Keratinocyte (primary cell): ENCODE results near the gene COL9A3. TPM values are rescaled to one million over a fixed set of nuclear protein-coding genes. Genes with fewer than 3 reads are reported as not detected.
"Not testable (repeated sequence)": the region's sequence is repeated elsewhere in the genome, so short reads cannot be mapped to it uniquely, and the experiment has no call there.

Source experiments
- DNase-seq: peaks from one replicate; pipeline ENCODE4 v3.0.0-alpha.2; 2011; ENCODE audit warnings: low read depth, missing footprints, low spot score
- FAIRE-seq: peaks from 2 replicates; lab custom pipeline; 2011; peaks lifted over from hg19 to GRCh38; lab: Jason Lieb, UNC
- H2AFZ ChIP-seq: 2 replicates; pipeline ENCODE4 v1.6.0; 2012; ENCODE audit warnings: low read length, control low read depth, inconsistent platforms; ENCODE audit not compliant: control insufficient read depth
- H3K27ac ChIP-seq: 2 replicates; pipeline ENCODE4 v1.5.1; 2011; ENCODE audit warnings: low read length; ENCODE audit not compliant: control insufficient read depth, insufficient read depth
- H3K27me3 ChIP-seq: 3 replicates; pipeline ENCODE4 v1.6.0; 2011; ENCODE audit warnings: low read length; ENCODE audit not compliant: control insufficient read depth, insufficient read depth; ENCODE audit errors: extremely low read depth
- H3K36me3 ChIP-seq, 2 experiments: 2 replicates in 1 of 2; 3 replicates in 1 of 2; pipeline ENCODE4 v1.5.1; 2011; ENCODE audit warnings: low read length in 2 of 2, mild to moderate bottlenecking in 1 of 2; ENCODE audit not compliant: control insufficient read depth in 2 of 2, insufficient read depth in 2 of 2; ENCODE audit errors: extremely low read depth in 1 of 2
- H3K4me1 ChIP-seq: 3 replicates; pipeline ENCODE4 v1.5.1; 2011; ENCODE audit warnings: low read length; ENCODE audit not compliant: control insufficient read depth, insufficient read depth; ENCODE audit errors: extremely low read depth
- H3K4me2 ChIP-seq: 3 replicates; pipeline ENCODE4 v1.6.0; 2011; ENCODE audit warnings: low read depth, low read length; ENCODE audit not compliant: control insufficient read depth, insufficient read depth; ENCODE audit errors: extremely low read depth
- H3K4me3 ChIP-seq, 3 experiments: fragments of 200-600 bp in 1 of 3; sonication (generic) in 1 of 3; 2 replicates in 2 of 3; 3 replicates in 1 of 3; pipeline ENCODE4 v1.5.1; 2011 to 2016; ENCODE audit warnings: low read length in 3 of 3, mild to moderate bottlenecking in 3 of 3, control low read depth in 2 of 3, inconsistent platforms in 1 of 3, low read depth in 1 of 3, mixed read lengths in 1 of 3, mixed run types in 1 of 3, moderate library complexity in 1 of 3; ENCODE audit not compliant: control insufficient read depth in 2 of 3, insufficient read depth in 2 of 3; ENCODE audit errors: extremely low read depth in 1 of 3
- H3K79me2 ChIP-seq: 2 replicates; pipeline ENCODE4 v1.6.0; 2012; ENCODE audit warnings: low read length; ENCODE audit not compliant: control insufficient read depth, insufficient read depth
- H3K9ac ChIP-seq: 3 replicates; pipeline ENCODE4 v1.6.0; 2011; ENCODE audit warnings: low read length; ENCODE audit not compliant: control insufficient read depth, insufficient read depth; ENCODE audit errors: extremely low read depth
- H3K9me1 ChIP-seq: 3 replicates; pipeline ENCODE4 v1.6.0; 2011; ENCODE audit warnings: low read length; ENCODE audit not compliant: control insufficient read depth, insufficient read depth; ENCODE audit errors: extremely low read depth
- H3K9me3 ChIP-seq: 2 replicates; pipeline ENCODE4 v1.5.1; 2012; ENCODE audit warnings: low read depth, low read length; ENCODE audit not compliant: control insufficient read depth
- H4K20me1 ChIP-seq: 3 replicates; pipeline ENCODE4 v1.6.0; 2011; ENCODE audit warnings: low read length; ENCODE audit not compliant: control insufficient read depth, insufficient read depth; ENCODE audit errors: extremely low read depth
- EZH2 ChIP-seq: IDR thresholded peaks from one replicate; pipeline ENCODE4 v1.6.1; 2012; ENCODE audit warnings: inconsistent platforms, mild to moderate bottlenecking, low read length, moderate library complexity
- dilution Hi-C: fragments of 300-500 bp; cut with MboI; formaldehyde crosslinking; loops from one replicate; pipeline ENCODE4 v1.7.0; 2020; ENCODE audit warnings: low sequenced_read_pairs; ENCODE audit not compliant: extremely low pct_ligation_motif_present
- polyA plus RNA-seq, 5 experiments: library from polyadenylated mRNA; depleted of rRNA in 3 of 5; stranded (reverse) in 3 of 5; stranded (forward) in 1 of 5; unstranded in 1 of 5; fragments of >200 nt; gene quantifications; 1 replicate in 1 of 5; 2 replicates in 3 of 5; 3 replicates in 1 of 5; pipeline versions ENCODE4 v1.2.1 to v1.2.3, GENCODE V29; 2011 to 2012; ENCODE audit warnings: missing spikeins in 2 of 5, low read depth in 1 of 5, low replicate concordance in 1 of 5
- TF ChIP-seq, protein P1 (sequence below), 3 experiments: IDR thresholded peaks in 1 of 3; conservative IDR thresholded peaks in 1 of 3; optimal IDR thresholded peaks in 1 of 3; 2 replicates in 2 of 3; 3 replicates in 1 of 3; pipeline versions ENCODE3 to v1.5.1; 2011; ENCODE audit warnings: low read length in 3 of 3, mild to moderate bottlenecking in 3 of 3, moderate library complexity in 2 of 3, control low read depth in 1 of 3, inconsistent platforms in 1 of 3; ENCODE audit not compliant: insufficient read depth in 2 of 3; ENCODE audit errors: extremely low read depth in 1 of 3

The COL9A3 gene
- polyA plus RNA-seq, 1 donor (not counting 4 experiments of a cell fraction or from before 2014, with no cell fraction given): 4.8 TPM

- Histone ChIP-seq H3K4me3 (no peak overlapping the region), H3K27ac (no peak overlapping the region), H2AFZ (no peak overlapping the region), H3K4me1 (peaks cover 2% of the 10 kb centered on the region), H3K27me3 (no peaks in the 10 kb centered on the region), H3K9ac (no peak overlapping the region), H3K9me1 (no peaks in the 10 kb centered on the region), H3K4me2 (no peak overlapping the region), H3K36me3 (peaks cover 12 to 14% of the 10 kb centered on the region in 2 experiments), H4K20me1 (no peaks in the 10 kb centered on the region), H3K9me3 (no peaks in the 10 kb centered on the region), H3K79me2 (peaks cover 6% of the 10 kb centered on the region)
- dilution Hi-C loops: no loop called here
- DNase-seq: no peak
- FAIRE-seq: no peak
- no peak for TF ChIP-seq EZH2
- TF ChIP-seq, protein P1, sequence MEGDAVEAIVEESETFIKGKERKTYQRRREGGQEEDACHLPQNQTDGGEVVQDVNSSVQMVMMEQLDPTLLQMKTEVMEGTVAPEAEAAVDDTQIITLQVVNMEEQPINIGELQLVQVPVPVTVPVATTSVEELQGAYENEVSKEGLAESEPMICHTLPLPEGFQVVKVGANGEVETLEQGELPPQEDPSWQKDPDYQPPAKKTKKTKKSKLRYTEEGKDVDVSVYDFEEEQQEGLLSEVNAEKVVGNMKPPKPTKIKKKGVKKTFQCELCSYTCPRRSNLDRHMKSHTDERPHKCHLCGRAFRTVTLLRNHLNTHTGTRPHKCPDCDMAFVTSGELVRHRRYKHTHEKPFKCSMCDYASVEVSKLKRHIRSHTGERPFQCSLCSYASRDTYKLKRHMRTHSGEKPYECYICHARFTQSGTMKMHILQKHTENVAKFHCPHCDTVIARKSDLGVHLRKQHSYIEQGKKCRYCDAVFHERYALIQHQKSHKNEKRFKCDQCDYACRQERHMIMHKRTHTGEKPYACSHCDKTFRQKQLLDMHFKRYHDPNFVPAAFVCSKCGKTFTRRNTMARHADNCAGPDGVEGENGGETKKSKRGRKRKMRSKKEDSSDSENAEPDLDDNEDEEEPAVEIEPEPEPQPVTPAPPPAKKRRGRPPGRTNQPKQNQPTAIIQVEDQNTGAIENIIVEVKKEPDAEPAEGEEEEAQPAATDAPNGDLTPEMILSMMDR (optimal IDR thresholded peaks at IDR 0.05 in 1 of 3, IDR thresholded peaks at IDR 0.05 in 1 of 3, conservative IDR thresholded peaks at IDR 0.05 in 1 of 3; ENCODE audit: extremely low read depth in 1 of 3, insufficient read depth in 2 of 3, low read length in 3 of 3): no peak
Measured at GRCh38 chr20:62846166-62846890, 29.5 kb downstream of the COL9A3 start.

DNA sequence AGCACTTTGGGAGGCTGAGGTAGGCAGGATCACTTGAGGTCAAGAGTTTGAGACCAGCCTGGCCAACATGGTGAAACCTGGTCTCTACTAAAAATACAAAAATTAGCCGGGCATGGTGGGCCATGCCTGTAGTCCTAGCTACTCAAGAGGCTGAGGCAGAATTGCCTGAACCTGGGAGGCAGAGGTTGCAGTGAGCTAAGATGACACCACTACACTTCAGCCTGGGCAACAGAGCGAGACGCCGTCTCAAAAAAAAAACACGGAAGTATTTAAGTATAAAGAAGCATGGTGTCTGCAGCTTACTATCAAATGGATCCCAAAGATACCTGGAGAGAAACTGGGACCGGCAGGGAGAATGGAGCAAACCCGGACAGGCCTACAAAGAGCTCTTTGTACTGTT, 32.1 kb downstream of the COL9A3 start:
- DNase-seq, H3K9me3 ChIP-seq, H3K9me1 ChIP-seq, H3K4me2 ChIP-seq, H3K4me1 ChIP-seq, H3K27ac ChIP-seq, H3K27me3 ChIP-seq, H4K20me1 ChIP-seq, FAIRE-seq, H3K4me3 ChIP-seq, H2AFZ ChIP-seq, dilution Hi-C loops, H3K9ac ChIP-seq: not testable (repeated sequence)
- Histone ChIP-seq H3K36me3 (peaks cover 19 to 22% of the 10 kb centered on the region in 2 experiments), H3K79me2 (peaks cover 16% of the 10 kb centered on the region)
